Measurements from ENCODE around the gene SPRED1. TPM values are rescaled to one million over a fixed set of nuclear protein-coding genes. Genes with fewer than 3 reads are reported as not detected.
A peak's percentile ranks its signal among the peaks of the same experiment; 100 is the strongest.

The SPRED1 gene
- total RNA-seq, 1 donor from 2014 or later: 8.7 TPM

- Histone ChIP-seq H3K36me3 (no peaks in the 10 kb centered on the region), H3K4me3 (no peak overlapping the region), H3K27ac (replicated peaks) (no peak overlapping the region), H3K4me1 (peaks cover 34% of the 10 kb centered on the region), H3K9me3 (replicated peaks) (no peaks in the 10 kb centered on the region), H3K27me3 (ENCODE audit: low read depth) (no peaks in the 10 kb centered on the region)
- TF ChIP-seq CTCF (IDR thresholded peaks at IDR 0.05; ENCODE audit: borderline replicate concordance): no peak
- intact Hi-C loops (cut with micrococcal nuclease): no loop called here
- DNase-seq: no peak
These were observed 47.8 kb downstream of the SPRED1 start for GRCh38 chr15:38300395-38300794.

- no peak for TF ChIP-seq CTCF (IDR thresholded peaks at IDR 0.05; ENCODE audit: borderline replicate concordance)
- intact Hi-C loops (cut with micrococcal nuclease): no loop called here
- no peaks in the 10 kb centered on the region for H3K27me3 ChIP-seq (ENCODE audit: low read depth)
- no peak overlapping the region for H3K4me3 ChIP-seq
- no peaks in the 10 kb centered on the region for H3K9me3 ChIP-seq (replicated peaks)
- H3K4me1 ChIP-seq: peaks cover 15% of the 10 kb centered on the region
- H3K36me3 ChIP-seq: no peaks in the 10 kb centered on the region
- H3K27ac ChIP-seq (replicated peaks): peak overlapping the region; percentile 31
- DNase-seq: no peak
These were observed 51.8 kb downstream of the SPRED1 start for GRCh38 chr15:38304481-38304880.

- no peak for DNase-seq
- Histone ChIP-seq H3K9me3 (replicated peaks) (no peaks in the 10 kb centered on the region), H3K4me3 (no peak overlapping the region), H3K4me1 (peaks cover 12% of the 10 kb centered on the region), H3K36me3 (no peaks in the 10 kb centered on the region), H3K27ac (replicated peaks) (peak overlapping the region; percentile 0), H3K27me3 (ENCODE audit: low read depth) (no peaks in the 10 kb centered on the region)
- TF ChIP-seq CTCF (IDR thresholded peaks at IDR 0.05; ENCODE audit: borderline replicate concordance): no peak
- intact Hi-C loops (cut with micrococcal nuclease): no loop called here
These were observed 54.6 kb downstream of the SPRED1 start for GRCh38 chr15:38307251-38307650.

GRCh38 chr15:38307861-38308641 lies 55.4 kb downstream of the SPRED1 start:
- H3K9me3 ChIP-seq (replicated peaks): no peaks in the 10 kb centered on the region
- no peak for DNase-seq
- no peak overlapping the region for H3K4me3 ChIP-seq
- no peak for TF ChIP-seq CTCF (IDR thresholded peaks at IDR 0.05; ENCODE audit: borderline replicate concordance)
- H3K4me1 ChIP-seq: peaks cover 12% of the 10 kb centered on the region
- intact Hi-C loops (cut with micrococcal nuclease): no loop called here
- no peak overlapping the region for H3K27ac ChIP-seq (replicated peaks)
- no peaks in the 10 kb centered on the region for H3K27me3 ChIP-seq (ENCODE audit: low read depth)
- no peaks in the 10 kb centered on the region for H3K36me3 ChIP-seq

GRCh38 chr15:38308797-38309196 lies 56.2 kb downstream of the SPRED1 start:
- Histone ChIP-seq H3K27me3 (ENCODE audit: low read depth) (no peaks in the 10 kb centered on the region), H3K36me3 (no peaks in the 10 kb centered on the region), H3K27ac (replicated peaks) (no peak overlapping the region), H3K9me3 (replicated peaks) (no peaks in the 10 kb centered on the region), H3K4me1 (peaks cover 12% of the 10 kb centered on the region), H3K4me3 (no peak overlapping the region)
- DNase-seq: no peak
- no peak for TF ChIP-seq CTCF (IDR thresholded peaks at IDR 0.05; ENCODE audit: borderline replicate concordance)
- intact Hi-C loops (cut with micrococcal nuclease): no loop called here
